ENCODE data around the gene APMAP. TPM values are rescaled to one million over a fixed set of nuclear protein-coding genes. Genes with fewer than 3 reads are reported as not detected.

Gene APMAP
- total and polyA plus RNA-seq, 2 of the 13 experiments (the other 11 are each of a cell fraction or from before 2014, with no cell fraction given), result 168 to 214 TPM

GRCh38 chr20:24992487-24993205, at the start of gene APMAP (continued):
- TF ChIP-seq ZNF296 (CRISPR knock-in tag; conservative IDR thresholded peaks at IDR 0.05), result 0 out of 2 replicates have a peak, but pooled peaks have one; percentile 78
- TF ChIP-seq ZNF224 (CRISPR knock-in tag; IDR thresholded peaks at IDR 0.05), result peak; percentile 97
- TF ChIP-seq ZNF775 (CRISPR knock-in tag; IDR thresholded peaks at IDR 0.05; ENCODE audit: borderline replicate concordance), result peak; percentile 70; the same call in 1 of the 2 replicates
- TF ChIP-seq ZNF703 (CRISPR knock-in tag; IDR thresholded peaks at IDR 0.05; ENCODE audit: borderline replicate concordance), result peak; percentile 99
- peak; percentile 99 for TF ChIP-seq ELF1 (CRISPR knock-in tag; IDR thresholded peaks at IDR 0.05)
- TF ChIP-seq EZH2 (conservative IDR thresholded peaks at IDR 0.05; ENCODE audit: low read depth, low read length), result no peak
- no peak; the same call in none of the 2 replicates for TF ChIP-seq THAP8 (CRISPR knock-in tag; IDR thresholded peaks at IDR 0.05; ENCODE audit: borderline replicate concordance)
- peak; percentile 92; the same call in 1 of the 2 replicates for TF ChIP-seq ZNF790 (CRISPR knock-in tag; IDR thresholded peaks at IDR 0.05; ENCODE audit: borderline replicate concordance)
- TF ChIP-seq ZNF737 (CRISPR knock-in tag; IDR thresholded peaks at IDR 0.05; ENCODE audit: borderline replicate concordance), result peak; percentile 89; the same call in 1 of the 2 replicates
- TF ChIP-seq ZNF333 (CRISPR knock-in tag; IDR thresholded peaks at IDR 0.05; ENCODE audit: borderline replicate concordance), result 0 out of 2 replicates have a peak, but pooled peaks have one; percentile 65
- peak; percentile 89 for TF ChIP-seq MED1 (CRISPR knock-in tag; IDR thresholded peaks at IDR 0.05)
- peak; percentile 88 for TF ChIP-seq ZNF18 (CRISPR knock-in tag; IDR thresholded peaks at IDR 0.05; ENCODE audit: insufficient replicate concordance)
- peak; percentile 99 for TF ChIP-seq MXD3 (CRISPR knock-in tag; IDR thresholded peaks at IDR 0.05)
- TF ChIP-seq ZNF512B (CRISPR knock-in tag; IDR thresholded peaks at IDR 0.05; ENCODE audit: borderline replicate concordance), result peak; percentile 87; the same call in 1 of the 2 replicates
- TF ChIP-seq KDM2A (CRISPR knock-in tag; IDR thresholded peaks at IDR 0.05; ENCODE audit: borderline replicate concordance, low read depth), result peak; percentile 97
- 0 out of 2 replicates have a peak, but pooled peaks have one; percentile 22 for TF ChIP-seq NFE2L1 (CRISPR knock-in tag; IDR thresholded peaks at IDR 0.05; ENCODE audit: borderline replicate concordance)
- TF ChIP-seq ETV5 (CRISPR knock-in tag; IDR thresholded peaks at IDR 0.05; ENCODE audit: borderline replicate concordance), result peak; percentile 96
- TF ChIP-seq ZFYVE20 (CRISPR knock-in tag; IDR thresholded peaks at IDR 0.05; ENCODE audit: borderline replicate concordance, low read depth), result no peak; the same call in none of the 2 replicates
- TF ChIP-seq HOXA3 (CRISPR knock-in tag; IDR thresholded peaks at IDR 0.05), result peak; percentile 98
- no peak for TF ChIP-seq MNT (IDR thresholded peaks at IDR 0.05)
- peak; percentile 82 for TF ChIP-seq YY1 (IDR thresholded peaks at IDR 0.05; ENCODE audit: insufficient read depth, insufficient replicate concordance, low read depth, low read length)

All from HepG2 (cell line).